NCI-H1092 (cell line): Measurements from ENCODE around the gene LMO3.
"Not testable (repeated sequence)": the region's sequence is repeated elsewhere in the genome, so short reads cannot be mapped to it uniquely, and the experiment has no call there.

Source experiments
- DNase-seq: peaks from one replicate; lab custom pipeline; 2025; lab: John Stamatoyannopoulos, UW

LMO3 gene

GRCh38 chr12:16545836-16546235 lies 60.1 kb downstream of the LMO3 start:
- no peak for DNase-seq

GRCh38 chr12:16542586-16542985 lies 63.4 kb downstream of the LMO3 start:
- no peak for DNase-seq

- not testable (repeated sequence) for DNase-seq
Observed at GRCh38 chr12:16537652-16538051, 68.3 kb downstream of the LMO3 start.

- DNase-seq = peak; percentile 92
Observed at GRCh38 chr12:16531621-16532020, 74.3 kb downstream of the LMO3 start.

GRCh38 chr12:16530268-16530850 lies 75.6 kb downstream of the LMO3 start:
- peak; percentile 39 for DNase-seq

DNA sequence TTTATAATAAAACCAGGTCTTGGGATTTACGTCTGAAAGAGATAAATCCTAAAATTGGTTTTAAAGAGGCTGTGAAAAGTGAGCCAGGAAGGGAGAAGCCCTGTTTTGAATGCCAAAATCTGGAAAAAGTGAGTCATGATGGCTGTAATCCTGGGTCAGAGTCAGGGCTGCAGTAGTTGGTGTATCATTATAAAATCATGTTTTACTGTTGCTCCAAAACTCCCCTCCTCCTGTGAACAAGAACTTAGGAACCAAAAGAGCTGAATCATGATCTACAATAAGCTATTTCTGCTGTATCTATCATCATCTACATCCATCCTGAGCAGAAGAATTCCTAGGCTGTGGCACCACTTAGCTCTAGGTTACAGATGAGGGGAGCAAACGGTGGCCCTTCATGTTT lies 79.3 kb downstream of the LMO3 start:
- no peak for DNase-seq

DNA sequence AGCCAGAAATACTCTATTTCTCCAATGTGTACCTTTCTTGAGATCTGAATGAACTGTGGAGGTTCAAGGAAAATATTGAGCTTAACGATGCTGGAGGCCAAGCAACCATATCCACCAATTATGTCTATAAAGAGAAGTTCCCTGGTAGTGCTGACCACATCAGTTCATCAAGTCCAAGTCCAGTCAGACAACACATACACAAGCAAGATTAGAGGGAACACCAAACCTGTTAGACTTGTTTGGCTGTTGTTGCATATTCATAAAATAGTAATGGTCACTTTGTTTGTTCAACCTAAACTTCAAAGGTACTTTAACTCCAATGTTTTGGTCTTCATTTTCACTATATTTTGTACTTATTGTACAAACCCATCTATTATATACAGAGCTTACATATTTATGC lies 81.6 kb downstream of the LMO3 start:
- no peak for DNase-seq

GRCh38 chr12:16523951-16524331 lies 82.0 kb downstream of the LMO3 start:
- no peak for DNase-seq

DNA sequence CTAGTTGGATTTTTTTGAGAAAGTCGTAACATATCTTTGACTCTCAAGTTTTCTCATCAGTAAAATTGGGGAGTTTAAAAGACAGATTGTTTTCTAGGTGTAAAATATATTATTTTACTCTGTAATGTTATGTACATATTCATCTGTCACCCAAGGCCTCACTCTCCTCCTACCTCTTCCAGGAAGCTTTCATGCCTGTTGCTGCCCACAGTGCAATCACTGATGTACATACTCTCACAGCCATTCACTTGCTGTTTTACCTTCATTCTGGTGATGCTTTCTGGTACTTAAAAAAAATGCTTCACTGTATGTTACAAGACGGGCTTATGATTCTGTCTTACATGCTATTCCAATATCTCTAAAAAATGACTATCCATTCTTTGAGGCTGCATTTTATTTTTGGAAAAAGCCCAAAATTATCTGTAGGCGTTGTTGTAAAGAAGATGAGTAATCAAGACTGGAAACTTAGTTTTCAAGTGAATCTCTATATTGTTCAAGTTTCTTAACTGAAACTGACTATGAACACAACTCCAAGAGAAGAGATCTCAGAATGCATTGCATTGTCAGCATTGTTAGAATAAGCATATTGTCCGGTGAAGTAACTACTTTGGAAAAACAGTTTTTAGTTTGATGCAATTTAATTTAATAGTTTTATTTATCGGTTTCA lies 82.5 kb downstream of the LMO3 start:
- DNase-seq = no peak

- no peak for DNase-seq
Observed at GRCh38 chr12:16520328-16520727, 85.6 kb downstream of the LMO3 start.

- no peak for DNase-seq
Observed at GRCh38 chr12:16515666-16516065, 90.3 kb downstream of the LMO3 start.

- DNase-seq = no peak
Observed at GRCh38 chr12:16513231-16513630, 92.7 kb downstream of the LMO3 start.

DNA sequence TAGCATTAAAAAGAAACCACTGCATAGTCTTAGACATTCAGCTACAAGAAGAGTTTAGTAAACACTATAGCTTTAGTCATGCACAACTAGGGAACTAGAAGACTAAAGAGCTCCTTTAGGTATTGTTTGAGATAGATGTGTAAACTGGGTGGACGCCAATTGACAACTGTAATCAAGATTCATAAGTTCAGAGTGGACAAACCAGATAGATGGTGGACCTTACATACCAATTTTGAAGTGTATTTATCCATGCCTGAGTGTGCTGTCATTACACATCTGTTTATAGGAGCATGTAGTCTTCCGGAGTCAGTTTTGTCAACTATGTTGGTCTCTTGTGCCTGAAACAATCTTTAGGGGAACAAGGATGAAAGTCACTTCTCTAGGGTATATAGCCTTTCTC lies 96.6 kb downstream of the LMO3 start:
- DNase-seq = no peak

DNA sequence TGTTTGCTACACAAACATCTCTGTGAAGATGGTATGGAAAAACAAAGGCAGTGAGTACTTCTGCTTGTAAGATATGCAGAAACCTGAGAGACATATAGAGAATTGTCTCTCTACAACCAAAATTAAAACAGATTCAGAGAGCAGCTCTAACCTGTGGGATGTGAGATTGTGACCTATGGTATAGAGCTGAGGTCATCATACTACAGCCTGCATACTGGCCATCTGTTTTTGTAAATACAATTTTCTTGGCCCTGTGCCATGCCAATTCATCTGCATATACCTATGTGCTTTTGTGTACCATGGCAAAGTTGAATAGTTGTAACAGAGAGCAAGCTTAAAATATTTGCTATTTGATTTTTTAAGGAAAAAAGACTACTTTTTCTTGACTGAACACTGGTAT lies 99.6 kb downstream of the LMO3 start:
- no peak for DNase-seq

DNA sequence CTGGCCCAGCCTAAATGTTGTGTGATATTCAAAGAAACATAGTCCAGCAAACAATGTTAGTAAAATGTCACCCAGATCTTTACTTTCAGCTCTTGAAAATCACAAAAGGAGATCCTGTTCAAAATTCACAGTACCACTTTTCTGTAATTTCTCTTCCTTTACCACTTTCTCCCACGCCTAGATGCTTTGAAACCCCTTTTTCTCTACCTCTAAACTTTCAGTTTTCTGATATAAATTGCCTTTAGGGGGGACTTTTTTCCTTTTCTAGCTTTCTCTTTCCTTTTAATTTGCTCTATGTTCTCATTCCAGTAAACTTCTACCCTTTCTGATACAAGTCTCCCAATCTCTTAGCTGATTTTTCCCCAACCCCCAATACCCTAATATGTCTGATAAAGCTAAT lies 101.8 kb downstream of the LMO3 start:
- DNase-seq = no peak

- no peak for DNase-seq
Observed at GRCh38 chr12:16499611-16500010, 106.4 kb downstream of the LMO3 start.
